H1 (cell line): ENCODE measurements around the gene PARD3. TPM values are rescaled to one million over a fixed set of nuclear protein-coding genes. Genes with fewer than 3 reads are reported as not detected.
A peak's percentile ranks its signal among the peaks of the same experiment; 100 is the strongest.

Experiments used
- CTCF ChIA-PET: fragments of 300-600 bp; sonication (Branson Sonifier 250); formaldehyde crosslinking; loops from one replicate; lab custom pipeline; 2021; ENCODE audit not compliant: partially characterized antibody; lab: Charles Lee
- POLR2A ChIA-PET: fragments of 300-600 bp; sonication (Branson Sonifier 250); formaldehyde crosslinking; loops from one replicate; lab custom pipeline; 2021; ENCODE audit warnings: inconsistent platforms; ENCODE audit not compliant: partially characterized antibody; lab: Charles Lee
- DNase-seq, 2 experiments: peaks; one replicate each; pipeline versions ENCODE4 v3.0.0 to v3.0.0-alpha.2; 2010 to 2022; ENCODE audit warnings: low spot score in 2 of 2, low read depth in 1 of 2, mixed read lengths in 1 of 2
- FAIRE-seq: peaks from 2 replicates; lab custom pipeline; 2011; peaks lifted over from hg19 to GRCh38; lab: Jason Lieb, UNC
- H2AFZ ChIP-seq: 2 replicates; pipeline ENCODE4 v1.8.1; 2012; ENCODE audit warnings: low read length, inconsistent platforms
- H2AK5ac ChIP-seq: 2 replicates; pipeline ENCODE4 v1.6.1; 2013; ENCODE audit warnings: low read depth, low read length
- H2BK120ac ChIP-seq: replicated peaks from 2 replicates; pipeline ENCODE3; 2013; ENCODE audit warnings: low read depth, low read length, inconsistent platforms
- H2BK12ac ChIP-seq: 2 replicates; pipeline ENCODE4 v1.6.1; 2013; ENCODE audit warnings: low read depth, low read length
- H2BK15ac ChIP-seq: 2 replicates; pipeline ENCODE4 v1.6.1; 2013; ENCODE audit warnings: low read length
- H2BK20ac ChIP-seq: 2 replicates; pipeline ENCODE4 v1.6.1; 2013; ENCODE audit warnings: low read length
- H2BK5ac ChIP-seq: 2 replicates; pipeline ENCODE4 v1.6.1; 2013; ENCODE audit warnings: low read depth, low read length
- H3K14ac ChIP-seq: 2 replicates; pipeline ENCODE4 v1.6.1; 2013; ENCODE audit warnings: inconsistent platforms; ENCODE audit not compliant: insufficient read length
- H3K18ac ChIP-seq: 2 replicates; pipeline ENCODE4 v1.6.1; 2013; ENCODE audit warnings: low read length; ENCODE audit errors: extremely low read depth
- H3K23ac ChIP-seq: 2 replicates; pipeline ENCODE4 v1.6.1; 2013; ENCODE audit warnings: inconsistent platforms; ENCODE audit not compliant: insufficient read length
- H3K23me2 ChIP-seq: 2 replicates; pipeline ENCODE4 v1.6.1; 2013; ENCODE audit warnings: low read depth, low read length
- H3K27ac ChIP-seq: 2 replicates; pipeline ENCODE4 v1.6.1; 2011; ENCODE audit warnings: low read depth, low read length, inconsistent platforms
- H3K27me3 ChIP-seq, 4 experiments: replicated peaks in 1 of 4; 1 replicate in 1 of 4; 2 replicates in 3 of 4; pipeline versions ENCODE4 v1.6.1 to v1.8.1; 2011 to 2013; ENCODE audit warnings: low read length in 3 of 4, mild to moderate bottlenecking in 3 of 4, inconsistent platforms in 2 of 4, mixed read lengths in 2 of 4, moderate library complexity in 1 of 4; ENCODE audit not compliant: control insufficient read depth in 3 of 4, insufficient read depth in 3 of 4; ENCODE audit errors: extremely low read depth in 1 of 4
- H3K36me3 ChIP-seq, 4 experiments: 2 replicates each; pipeline versions ENCODE4 v1.6.1 to v1.8.1; 2011 to 2013; ENCODE audit warnings: mild to moderate bottlenecking in 4 of 4, low read length in 3 of 4, moderate library complexity in 2 of 4, control low read depth in 1 of 4, inconsistent platforms in 1 of 4; ENCODE audit not compliant: insufficient read depth in 4 of 4, control insufficient read depth in 2 of 4
- H3K4ac ChIP-seq: replicated peaks from 2 replicates; pipeline ENCODE3; 2013; ENCODE audit warnings: low read length, low read depth, mixed read lengths, inconsistent platforms; ENCODE audit not compliant: insufficient read length
- H3K4me1 ChIP-seq, 4 experiments: replicated peaks in 1 of 4; 1 replicate in 1 of 4; 2 replicates in 3 of 4; pipeline versions ENCODE4 v1.6.1 to v1.8.1; 2011 to 2013; ENCODE audit warnings: low read length in 3 of 4, inconsistent platforms in 2 of 4, mixed read lengths in 1 of 4; ENCODE audit not compliant: insufficient read depth in 4 of 4, control insufficient read depth in 3 of 4
- H3K4me2 ChIP-seq, 2 experiments: 2 replicates each; pipeline versions ENCODE4 v1.6.1 to v1.8.1; 2011 to 2013; ENCODE audit warnings: low read depth in 2 of 2, low read length in 2 of 2, control low read depth in 1 of 2, inconsistent platforms in 1 of 2, mild to moderate bottlenecking in 1 of 2; ENCODE audit not compliant: insufficient read depth in 1 of 2
- H3K4me3 ChIP-seq, 4 experiments: fragments of 200-600, 300-600 bp in 1 of 4; sonication (generic), shearing (Covaris generic), sonication (Bioruptor Twin) in 1 of 4; 2 replicates each; pipeline versions ENCODE4 v1.5.1 to v1.8.1; 2011 to 2016; ENCODE audit warnings: low read length in 4 of 4, low read depth in 3 of 4, control low read depth in 2 of 4, inconsistent platforms in 2 of 4, mild to moderate bottlenecking in 2 of 4, mixed read lengths in 1 of 4, moderate library complexity in 1 of 4; ENCODE audit not compliant: insufficient read depth in 2 of 4; ENCODE audit errors: extremely low read depth in 1 of 4
- H3K56ac ChIP-seq: replicated peaks from 2 replicates; pipeline ENCODE3; 2013; ENCODE audit warnings: low read depth, mild to moderate bottlenecking, mixed read lengths, low read length, inconsistent platforms; ENCODE audit not compliant: insufficient read length
- H3K79me1 ChIP-seq: 2 replicates; pipeline ENCODE4 v1.6.1; 2013; ENCODE audit warnings: low read depth, low read length, control low read depth
- H3K79me2 ChIP-seq, 2 experiments: 2 replicates each; pipeline versions ENCODE4 v1.6.1 to v1.8.1; 2012 to 2013; ENCODE audit warnings: low read length in 2 of 2, mild to moderate bottlenecking in 2 of 2, inconsistent platforms in 1 of 2; ENCODE audit not compliant: insufficient read depth in 2 of 2, control insufficient read depth in 1 of 2
- H3K9ac ChIP-seq, 4 experiments: replicated peaks in 1 of 4; 1 replicate in 1 of 4; 2 replicates in 3 of 4; pipeline versions ENCODE4 v1.6.1 to v1.8.1; 2011 to 2013; ENCODE audit warnings: low read depth in 3 of 4, low read length in 3 of 4, control low read depth in 2 of 4, mild to moderate bottlenecking in 2 of 4, moderate library complexity in 2 of 4, inconsistent platforms in 1 of 4; ENCODE audit errors: extremely low read depth in 1 of 4
- H3K9me3 ChIP-seq, 2 experiments: 2 replicates each; pipeline versions ENCODE4 v1.6.1 to v1.8.1; 2012 to 2013; ENCODE audit warnings: mild to moderate bottlenecking in 2 of 2, moderate library complexity in 2 of 2, control low read depth in 1 of 2, inconsistent platforms in 1 of 2, low read depth in 1 of 2, low read length in 1 of 2, mixed read lengths in 1 of 2; ENCODE audit not compliant: insufficient read depth in 2 of 2
- H4K20me1 ChIP-seq, 2 experiments: replicated peaks in 1 of 2; 2 replicates each; pipeline versions ENCODE3 to v1.8.1; 2011 to 2013; ENCODE audit warnings: inconsistent platforms in 2 of 2, low read length in 2 of 2, mild to moderate bottlenecking in 1 of 2; ENCODE audit not compliant: insufficient read depth in 2 of 2, control insufficient read depth in 1 of 2
- H4K5ac ChIP-seq: 2 replicates; pipeline ENCODE4 v1.6.1; 2013; ENCODE audit warnings: low read length, low read depth, mixed read lengths, inconsistent platforms; ENCODE audit not compliant: insufficient read length
- H4K8ac ChIP-seq: 2 replicates; pipeline ENCODE4 v1.8.0; 2013; ENCODE audit warnings: mild to moderate bottlenecking, moderate library complexity, low read length, inconsistent platforms; ENCODE audit not compliant: insufficient read depth; ENCODE audit errors: extremely low read depth
- H4K91ac ChIP-seq: replicated peaks from 2 replicates; pipeline ENCODE3; 2013; ENCODE audit warnings: low read length, mixed read lengths, inconsistent platforms; ENCODE audit not compliant: insufficient read length
- RAD21 ChIP-seq, 2 experiments: IDR thresholded peaks in 1 of 2; conservative IDR thresholded peaks in 1 of 2; 2 replicates each; pipeline ENCODE4 v1.6.1; 2011; ENCODE audit warnings: low read depth in 2 of 2, low read length in 2 of 2, improper control_type of control experiment in 1 of 2, inconsistent platforms in 1 of 2, mild to moderate bottlenecking in 1 of 2, moderate library complexity in 1 of 2
- RXRA ChIP-seq: IDR thresholded peaks from 2 replicates; pipeline ENCODE4 v1.6.1; 2011; ENCODE audit warnings: low read depth, mild to moderate bottlenecking, low read length, moderate library complexity; ENCODE audit not compliant: insufficient read depth
- WGBS, 2 experiments: shearing (Covaris generic) in 1 of 2; methylation state at CpG; one replicate each; pipeline versions ENCODE4 v1.1.6 to v1.1.7; 2013 to 2015; ENCODE audit warnings: low lambda C conversion rate in 2 of 2, mixed read lengths in 2 of 2, inconsistent platforms in 1 of 2, low coverage in 1 of 2, missing lambda C conversion rate in 1 of 2; ENCODE audit not compliant: insufficient replicate concordance in 2 of 2, insufficient coverage in 1 of 2, insufficient read length in 1 of 2; ENCODE audit errors: extremely low coverage in 1 of 2, missing lambda C conversion rate in 1 of 2; 5-methylcytosine and 5-hydroxymethylcytosine counted together
- polyA plus RNA-seq, 7 experiments: library from polyadenylated mRNA; depleted of rRNA in 3 of 7; stranded (reverse) in 5 of 7; unstranded in 2 of 7; fragments of >200 nt in 5 of 7; fragments of 200-250 nt in 2 of 7; gene quantifications; 1 replicate in 5 of 7; 2 replicates in 1 of 7; 4 replicates in 1 of 7; pipeline versions ENCODE4 v1.2.1 to v1.2.3, GENCODE V29; 2011 to 2013; ENCODE audit warnings: missing spikeins in 2 of 7, mixed read lengths in 2 of 7
- total RNA-seq: library from RNA; stranded (reverse); fragmentation: NEBNext Ultra II Directional; extraction: Animal tissue kit (Norgen Biotek cat#: 25700); gene quantifications from 2 replicates; pipeline ENCODE4 v1.2.1, GENCODE V29; 2021
- TF ChIP-seq, protein P1 (sequence below), 3 experiments: IDR thresholded peaks; 1 replicate in 2 of 3; 2 replicates in 1 of 3; pipeline versions ENCODE4 v1.5.1 to v1.6.1; 2011; ENCODE audit warnings: low read length in 3 of 3, mild to moderate bottlenecking in 3 of 3, inconsistent platforms in 2 of 3, low read depth in 1 of 3, moderate library complexity in 1 of 3; ENCODE audit not compliant: insufficient read depth in 1 of 3; ENCODE audit errors: control extremely low read depth in 1 of 3

Gene PARD3
- total and polyA plus RNA-seq, 2 of the 8 experiments (the other 6 are each of a cell fraction or from before 2014, with no cell fraction given): 19.7 to 49.1 TPM

DNA sequence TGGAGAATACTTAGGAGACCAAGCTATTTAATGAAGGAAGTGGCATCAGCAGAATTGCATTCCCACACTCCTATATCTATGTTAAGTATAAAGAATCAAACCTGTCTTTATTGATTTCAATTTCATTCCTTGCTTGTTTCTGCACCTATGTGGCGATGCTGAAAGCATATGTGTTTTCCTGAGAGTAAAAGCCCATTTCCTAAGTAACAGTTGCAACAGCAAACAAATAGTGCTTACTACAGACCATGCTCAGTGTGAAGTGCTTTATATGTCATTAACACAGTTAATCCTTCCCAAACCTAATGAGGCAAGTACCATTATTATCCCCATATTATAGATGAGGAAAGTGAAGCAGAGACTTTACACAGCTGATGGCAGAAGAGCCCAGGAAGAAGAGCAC lies 552.1 kb downstream of the PARD3 start:
- no peak for TF ChIP-seq RXRA
- peak; percentile 24 to 30; a peak in 2 of 4 replicates for TF ChIP-seq RAD21 (IDR thresholded peaks at IDR 0.05 in 1 of 2, conservative IDR thresholded peaks at IDR 0.05 in 1 of 2; ENCODE audit: low read depth in 2 of 2, low read length in 2 of 2)
- TF ChIP-seq, protein P1, sequence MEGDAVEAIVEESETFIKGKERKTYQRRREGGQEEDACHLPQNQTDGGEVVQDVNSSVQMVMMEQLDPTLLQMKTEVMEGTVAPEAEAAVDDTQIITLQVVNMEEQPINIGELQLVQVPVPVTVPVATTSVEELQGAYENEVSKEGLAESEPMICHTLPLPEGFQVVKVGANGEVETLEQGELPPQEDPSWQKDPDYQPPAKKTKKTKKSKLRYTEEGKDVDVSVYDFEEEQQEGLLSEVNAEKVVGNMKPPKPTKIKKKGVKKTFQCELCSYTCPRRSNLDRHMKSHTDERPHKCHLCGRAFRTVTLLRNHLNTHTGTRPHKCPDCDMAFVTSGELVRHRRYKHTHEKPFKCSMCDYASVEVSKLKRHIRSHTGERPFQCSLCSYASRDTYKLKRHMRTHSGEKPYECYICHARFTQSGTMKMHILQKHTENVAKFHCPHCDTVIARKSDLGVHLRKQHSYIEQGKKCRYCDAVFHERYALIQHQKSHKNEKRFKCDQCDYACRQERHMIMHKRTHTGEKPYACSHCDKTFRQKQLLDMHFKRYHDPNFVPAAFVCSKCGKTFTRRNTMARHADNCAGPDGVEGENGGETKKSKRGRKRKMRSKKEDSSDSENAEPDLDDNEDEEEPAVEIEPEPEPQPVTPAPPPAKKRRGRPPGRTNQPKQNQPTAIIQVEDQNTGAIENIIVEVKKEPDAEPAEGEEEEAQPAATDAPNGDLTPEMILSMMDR (IDR thresholded peaks at IDR 0.05; ENCODE audit: control extremely low read depth in 1 of 3, insufficient read depth in 1 of 3, low read depth in 1 of 3, low read length in 3 of 3): peak in 1 of 3 experiments; percentile 25; a peak in 2 of 4 replicates
- peaks cover 0 to 2% of the 10 kb centered on the region in 2 experiments for H4K20me1 ChIP-seq
- no peak overlapping the region for H2BK15ac ChIP-seq
- no peak overlapping the region for H4K5ac ChIP-seq
- H3K27ac ChIP-seq: no peak overlapping the region
- no peaks in the 10 kb centered on the region for H3K23me2 ChIP-seq
- no peaks in the 10 kb centered on the region for H3K4me1 ChIP-seq
- H3K9me3 ChIP-seq: no peaks in the 10 kb centered on the region; a peak in 1 of 4 replicates
- DNase-seq (no peak), FAIRE-seq (no peak)
- no peak overlapping the region for H2BK20ac ChIP-seq
- H3K4me2 ChIP-seq: no peak overlapping the region
- no peak overlapping the region for H3K4ac ChIP-seq
- H4K8ac ChIP-seq: no peak overlapping the region
- H3K36me3 ChIP-seq: no peaks in the 10 kb centered on the region
- H3K56ac ChIP-seq: no peak overlapping the region
- no peaks in the 10 kb centered on the region for H3K27me3 ChIP-seq
- WGBS, 2 experiments: 95% methylated on average over 1 of the region's 1 CpG; no CpG with 5 or more reads in 1 of the 2 experiments
- H2AFZ ChIP-seq: no peak overlapping the region
- H3K79me2 ChIP-seq: no peaks in the 10 kb centered on the region
- H3K4me3 ChIP-seq: no peak overlapping the region
- ChIA-PET POLR2A (no interaction called here), CTCF (interaction anchor here (0.6 to 1.8 kb wide), 4 partner anchors 9 to 203 kb away, joined by 3 to 5 read pairs (median 3); no protein-coding TSS in a partner anchor)
- no peak overlapping the region for H3K9ac ChIP-seq
- H3K79me1 ChIP-seq: no peaks in the 10 kb centered on the region; the same call in 1 of the 2 replicates
- no peak overlapping the region for H3K23ac ChIP-seq
- no peak overlapping the region for H3K14ac ChIP-seq
- H2BK120ac ChIP-seq: no peak overlapping the region
- H3K18ac ChIP-seq: no peak overlapping the region
- no peak overlapping the region for H2BK12ac ChIP-seq
- H2BK5ac ChIP-seq: no peak overlapping the region
- no peak overlapping the region for H2AK5ac ChIP-seq
- no peak overlapping the region for H4K91ac ChIP-seq
